MCF 10A (cell line): Measurements from ENCODE around the gene KDM4C. TPM values are rescaled to one million over a fixed set of nuclear protein-coding genes. Genes with fewer than 3 reads are reported as not detected.

Experiments used
- BruUV-seq: library from RNA; stranded (reverse); fragments of 400-500 nt; replicated peaks from 2 replicates; lab custom pipeline; 2021; lab: Mats Ljungman, UMichigan
- CTCF ChIA-PET: fragments of 300-600 bp; sonication (Branson Sonifier 250); formaldehyde crosslinking; extraction: SDS; loops from one replicate; lab custom pipeline; 2021; ENCODE audit warnings: antibody characterized with exemption, inconsistent platforms; lab: Yijun Ruan, JAX
- POLR2A ChIA-PET: fragments of 300-600, 350-650 bp; sonication (Branson Sonifier 250); formaldehyde crosslinking; extraction: SDS; loops from one replicate; lab custom pipeline; 2020; ENCODE audit warnings: antibody characterized with exemption, inconsistent platforms; lab: Yijun Ruan, JAX
- DNase-seq: peaks from one replicate; pipeline ENCODE4 v3.0.0-alpha.2; 2018; ENCODE audit not compliant: unreplicated experiment
- H3K27ac Mint-ChIP-seq: one replicate; pipeline ENCODE4 v1.8.0; 2022; ENCODE audit warnings: mild to moderate bottlenecking, low read depth, mixed read lengths; ENCODE audit not compliant: unreplicated experiment
- H3K27me3 Mint-ChIP-seq: one replicate; pipeline ENCODE4 v1.8.0; 2022; ENCODE audit warnings: mixed read lengths; ENCODE audit not compliant: insufficient read depth, unreplicated experiment
- H3K36me3 Mint-ChIP-seq: one replicate; pipeline ENCODE4 v1.8.0; 2022; ENCODE audit warnings: mild to moderate bottlenecking, moderate library complexity, mixed read lengths; ENCODE audit not compliant: insufficient read depth, unreplicated experiment
- H3K4me1 Mint-ChIP-seq: one replicate; pipeline ENCODE4 v1.8.0; 2022; ENCODE audit warnings: mixed read lengths; ENCODE audit not compliant: insufficient read depth, unreplicated experiment
- H3K4me3 Mint-ChIP-seq: one replicate; pipeline ENCODE4 v1.8.0; 2022; ENCODE audit warnings: mild to moderate bottlenecking, moderate library complexity, mixed read lengths; ENCODE audit not compliant: unreplicated experiment
- H3K9me3 Mint-ChIP-seq: one replicate; pipeline ENCODE4 v1.8.0; 2022; ENCODE audit warnings: mixed read lengths; ENCODE audit not compliant: unreplicated experiment
- intact Hi-C: fragments of 100-400 bp; cut with micrococcal nuclease; formaldehyde crosslinking; loops from 2 replicates; pipeline ENCODE4 v1.14.1; 2022
- total RNA-seq: library from RNA; stranded (reverse); gene quantifications from 2 replicates; pipeline ENCODE4 v1.2.3, GENCODE V29; 2022
- TF ChIP-seq, protein P1 (sequence below): fragments of 200-600 bp; IDR thresholded peaks from one replicate; pipeline ENCODE4 v1.8.0; 2022; ENCODE audit warnings: antibody characterized with exemption, mild to moderate bottlenecking; ENCODE audit not compliant: unreplicated experiment

KDM4C gene
- total RNA-seq, 1 experiment from 2014 or later, result 29.5 TPM

DNA sequence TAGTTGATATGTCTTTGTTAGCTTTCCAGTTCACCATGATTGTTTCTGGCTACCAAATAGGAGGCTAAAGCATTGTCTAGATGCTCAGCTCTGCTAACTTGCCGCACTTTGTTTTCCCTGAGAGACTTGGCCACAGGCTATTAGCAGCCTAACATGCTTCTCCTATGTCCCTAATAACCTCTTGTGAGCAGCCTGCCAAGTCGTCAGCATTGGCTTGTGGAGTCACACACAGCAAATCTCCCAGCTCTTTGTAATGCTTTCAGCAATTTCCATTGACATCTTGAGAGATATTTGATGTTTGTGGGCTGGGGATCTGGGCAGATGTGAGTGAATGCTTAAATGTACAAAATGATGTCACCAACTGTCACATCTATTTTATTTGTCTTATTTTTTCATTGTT is 346.9 kb downstream of the KDM4C start:
- Mint-ChIP-seq H3K9me3 (peaks cover 15% of the 10 kb centered on the region), H3K4me3 (no peak overlapping the region), H3K27me3 (no peaks in the 10 kb centered on the region), H3K27ac (no peak overlapping the region), H3K4me1 (no peaks in the 10 kb centered on the region), H3K36me3 (peaks cover 25% of the 10 kb centered on the region)
- TF ChIP-seq, protein P1, sequence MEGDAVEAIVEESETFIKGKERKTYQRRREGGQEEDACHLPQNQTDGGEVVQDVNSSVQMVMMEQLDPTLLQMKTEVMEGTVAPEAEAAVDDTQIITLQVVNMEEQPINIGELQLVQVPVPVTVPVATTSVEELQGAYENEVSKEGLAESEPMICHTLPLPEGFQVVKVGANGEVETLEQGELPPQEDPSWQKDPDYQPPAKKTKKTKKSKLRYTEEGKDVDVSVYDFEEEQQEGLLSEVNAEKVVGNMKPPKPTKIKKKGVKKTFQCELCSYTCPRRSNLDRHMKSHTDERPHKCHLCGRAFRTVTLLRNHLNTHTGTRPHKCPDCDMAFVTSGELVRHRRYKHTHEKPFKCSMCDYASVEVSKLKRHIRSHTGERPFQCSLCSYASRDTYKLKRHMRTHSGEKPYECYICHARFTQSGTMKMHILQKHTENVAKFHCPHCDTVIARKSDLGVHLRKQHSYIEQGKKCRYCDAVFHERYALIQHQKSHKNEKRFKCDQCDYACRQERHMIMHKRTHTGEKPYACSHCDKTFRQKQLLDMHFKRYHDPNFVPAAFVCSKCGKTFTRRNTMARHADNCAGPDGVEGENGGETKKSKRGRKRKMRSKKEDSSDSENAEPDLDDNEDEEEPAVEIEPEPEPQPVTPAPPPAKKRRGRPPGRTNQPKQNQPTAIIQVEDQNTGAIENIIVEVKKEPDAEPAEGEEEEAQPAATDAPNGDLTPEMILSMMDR, result no peak
- CTCF ChIA-PET, result no interaction called here
- intact Hi-C loops, result no loop called here
- no TSS peak for BruUV-seq
- DNase-seq, result no peak
- POLR2A ChIA-PET, result interaction anchor here (1.2 kb wide), 1 partner anchor 13 kb away, joined by 3 read pairs; no protein-coding TSS in a partner anchor

DNA sequence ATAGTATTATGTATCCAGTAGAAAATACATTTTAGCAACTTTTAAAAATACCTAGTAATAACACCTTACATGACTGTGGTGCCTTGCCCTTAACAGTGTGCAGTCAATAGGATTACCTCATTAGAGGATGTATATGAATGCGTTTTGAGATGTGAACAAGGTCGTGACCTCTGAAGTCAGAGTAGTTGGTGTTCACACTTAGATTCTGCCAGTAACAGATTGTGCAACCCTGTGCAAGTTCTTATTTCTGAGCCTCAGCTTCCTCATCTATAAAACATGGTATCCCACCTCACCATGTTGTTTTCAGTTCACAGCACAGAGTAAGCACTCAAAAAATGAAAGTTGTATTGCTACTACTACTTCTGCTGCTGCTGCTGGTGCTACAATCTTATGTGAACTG is 347.3 kb downstream of the KDM4C start:
- H3K27ac Mint-ChIP-seq, result no peak overlapping the region
- H3K27me3 Mint-ChIP-seq, result no peaks in the 10 kb centered on the region
- H3K4me1 Mint-ChIP-seq, result no peaks in the 10 kb centered on the region
- peaks cover 15% of the 10 kb centered on the region for H3K9me3 Mint-ChIP-seq
- intact Hi-C loops, result no loop called here
- ChIA-PET POLR2A (interaction anchor here (1.2 kb wide), 1 partner anchor 13 kb away, joined by 3 read pairs; no protein-coding TSS in a partner anchor), CTCF (no interaction called here)
- peaks cover 25% of the 10 kb centered on the region for H3K36me3 Mint-ChIP-seq
- no TSS peak for BruUV-seq
- no peak overlapping the region for H3K4me3 Mint-ChIP-seq
- no peak for DNase-seq
- TF ChIP-seq, protein P1, result no peak

DNA sequence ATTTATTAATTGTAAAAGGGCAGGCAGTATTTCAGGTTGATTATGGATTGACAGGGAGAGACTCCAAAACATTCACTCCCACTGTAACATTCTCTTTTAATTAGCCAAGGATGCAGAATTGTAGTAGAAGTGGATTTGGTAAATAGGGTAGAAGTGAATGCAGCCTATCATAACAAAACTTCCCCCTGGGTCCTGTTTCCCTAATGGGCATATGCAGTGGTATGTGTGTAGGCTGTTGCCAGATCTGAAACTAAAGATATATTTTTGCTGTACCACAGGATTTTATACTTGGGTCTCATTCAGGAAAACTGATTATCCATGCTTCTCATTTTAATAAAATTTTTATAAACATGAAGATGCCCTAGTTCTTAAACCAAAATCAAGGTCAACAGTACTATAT is 351.2 kb downstream of the KDM4C start:
- no peak overlapping the region for H3K4me3 Mint-ChIP-seq
- H3K27me3 Mint-ChIP-seq, result no peaks in the 10 kb centered on the region
- TF ChIP-seq, protein P1, result no peak
- DNase-seq, result no peak
- ChIA-PET CTCF (interaction anchor here (0.6 kb wide), 1 partner anchor 255 kb away, joined by 3 read pairs; no protein-coding TSS in a partner anchor), POLR2A (no interaction called here)
- intact Hi-C loops, result no loop called here
- H3K4me1 Mint-ChIP-seq, result no peaks in the 10 kb centered on the region
- peaks cover 11% of the 10 kb centered on the region for H3K36me3 Mint-ChIP-seq
- H3K27ac Mint-ChIP-seq, result no peak overlapping the region
- BruUV-seq, result no TSS peak
- H3K9me3 Mint-ChIP-seq, result peaks cover 3% of the 10 kb centered on the region

DNA sequence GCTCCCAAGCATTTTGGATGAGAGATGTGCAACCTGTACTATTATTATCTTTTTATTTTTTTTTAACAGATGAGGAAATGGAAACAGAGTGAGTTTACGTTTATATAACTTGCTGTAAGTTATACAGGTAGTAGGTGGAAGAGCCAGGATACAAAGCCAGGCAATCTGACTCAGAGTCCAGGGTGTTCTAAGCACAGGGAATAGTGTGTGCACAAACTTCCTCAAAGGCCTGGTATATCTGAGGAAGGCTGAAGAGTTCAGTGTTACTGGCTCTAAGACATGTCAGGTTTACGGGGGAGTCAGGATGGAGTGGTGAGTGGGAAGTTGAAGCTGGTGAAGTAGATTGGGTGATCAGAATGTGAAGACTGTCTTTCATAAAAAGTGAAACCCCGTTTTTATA is 353.6 kb downstream of the KDM4C start:
- ChIA-PET POLR2A (no interaction called here), CTCF (no interaction called here)
- no peak overlapping the region for H3K4me3 Mint-ChIP-seq
- TF ChIP-seq, protein P1, result no peak
- intact Hi-C loops, result no loop called here
- no peaks in the 10 kb centered on the region for H3K27me3 Mint-ChIP-seq
- H3K27ac Mint-ChIP-seq, result no peak overlapping the region
- H3K36me3 Mint-ChIP-seq, result no peaks in the 10 kb centered on the region
- DNase-seq, result no peak
- H3K9me3 Mint-ChIP-seq, result no peaks in the 10 kb centered on the region
- no peaks in the 10 kb centered on the region for H3K4me1 Mint-ChIP-seq
- no TSS peak for BruUV-seq
